ACHN (cell line): ENCODE data around the gene GTF2F2.

ENCODE experiments used
- DNase-seq: peaks from one replicate; pipeline ENCODE4 v3.0.0-alpha.2; 2015
- in situ Hi-C: cut with HindIII; loops from 2 replicates; pipeline ENCODE4 v1.10.0; 2017; ENCODE audit warnings: low sequenced_read_pairs, low pct_ligation_motif_present, low pct_unique_long_range_greater_than_20kb

Gene GTF2F2

GRCh38 chr13:45199711-45200110 is 79.4 kb downstream of the GTF2F2 start:
- DNase-seq, result no peak
- in situ Hi-C loops, result no loop called here

- DNase-seq, result no peak
These were observed 80.5 kb downstream of the GTF2F2 start, which contains the start of gene KCTD4 for GRCh38 chr13:45200701-45201232. Gene KCTD4 (minus strand): TSS chr13:45201045. CDS start chr13:45194567, 6,478 bp downstream.

GRCh38 chr13:45205124-45205523 is 84.8 kb downstream of the GTF2F2 start:
- in situ Hi-C loops, result no loop called here
- DNase-seq, result no peak

More at GRCh38 chr13:45200701-45201232, 80.5 kb downstream of the GTF2F2 start, which contains the start of gene KCTD4:
- in situ Hi-C loops, result no loop called here

- in situ Hi-C loops, result no loop called here
- DNase-seq, result peak; percentile 91
These were observed 86.0 kb downstream of the GTF2F2 start for GRCh38 chr13:45206340-45206739.

GRCh38 chr13:45207319-45207718 is 87.0 kb downstream of the GTF2F2 start:
- no peak for DNase-seq
- in situ Hi-C loops, result no loop called here

GRCh38 chr13:45208132-45208531 is 87.8 kb downstream of the GTF2F2 start:
- in situ Hi-C loops, result no loop called here
- DNase-seq, result no peak

- in situ Hi-C loops, result no loop called here
- DNase-seq, result no peak
These were observed 88.9 kb downstream of the GTF2F2 start for GRCh38 chr13:45209229-45209628.

GRCh38 chr13:45215392-45216077 is 95.2 kb downstream of the GTF2F2 start:
- DNase-seq, result no peak
- in situ Hi-C loops, result no loop called here

GRCh38 chr13:45216193-45216592 is 95.9 kb downstream of the GTF2F2 start:
- DNase-seq, result no peak
- in situ Hi-C loops, result no loop called here

- no peak for DNase-seq
- in situ Hi-C loops, result no loop called here
These were observed 98.4 kb downstream of the GTF2F2 start for GRCh38 chr13:45218689-45219088.

GRCh38 chr13:45219123-45219891 is 99.0 kb downstream of the GTF2F2 start:
- in situ Hi-C loops, result no loop called here
- DNase-seq, result peak; percentile 42

GRCh38 chr13:45219938-45220375 is 99.6 kb downstream of the GTF2F2 start:
- in situ Hi-C loops, result no loop called here
- DNase-seq, result peak; percentile 59

- in situ Hi-C loops, result no loop called here
- no peak for DNase-seq
These were observed 100.1 kb downstream of the GTF2F2 start for GRCh38 chr13:45220403-45220802.

GRCh38 chr13:45222516-45222915 is 102.2 kb downstream of the GTF2F2 start:
- DNase-seq, result no peak
- in situ Hi-C loops, result no loop called here

GRCh38 chr13:45222919-45223318 is 102.6 kb downstream of the GTF2F2 start:
- no peak for DNase-seq
- in situ Hi-C loops, result no loop called here

- in situ Hi-C loops, result no loop called here
- DNase-seq, result no peak
These were observed 103.9 kb downstream of the GTF2F2 start for GRCh38 chr13:45224176-45224575.

- in situ Hi-C loops, result no loop called here
- DNase-seq, result no peak
These were observed 105.1 kb downstream of the GTF2F2 start for GRCh38 chr13:45225370-45225769.

- DNase-seq, result no peak
- in situ Hi-C loops, result no loop called here
These were observed 105.7 kb downstream of the GTF2F2 start for GRCh38 chr13:45226024-45226423.

GRCh38 chr13:45228002-45228401 is 107.7 kb downstream of the GTF2F2 start:
- DNase-seq, result no peak
- in situ Hi-C loops, result no loop called here
